Upper lobe of right lung (tissue), 1 donor: ENCODE results near the gene PSMD9. TPM values are rescaled to one million over a fixed set of nuclear protein-coding genes. Genes with fewer than 3 reads are reported as not detected.

ENCODE experiments used
- ATAC-seq: fragments of 200-7000 bp; cut with Tn5 transposase; one replicate; pipeline ENCODE4 v1.9.1; 2020; ENCODE audit warnings: mild to moderate bottlenecking, moderate library complexity
- DNase-seq: peaks from one replicate; pipeline ENCODE4 v3.0.0-alpha.2; 2020
- H3K27ac ChIP-seq: fragments of 200-600 bp; one replicate; pipeline ENCODE4 v1.8.0; 2022
- H3K27me3 ChIP-seq: fragments of 200-600 bp; one replicate; pipeline ENCODE4 v1.8.0; 2022; ENCODE audit warnings: mild to moderate bottlenecking
- H3K36me3 ChIP-seq: fragments of 200-600 bp; one replicate; pipeline ENCODE4 v1.8.0; 2022
- H3K4me1 ChIP-seq: fragments of 200-600 bp; one replicate; pipeline ENCODE4 v1.8.0; 2022
- H3K4me3 ChIP-seq: fragments of 200-600 bp; one replicate; pipeline ENCODE4 v1.8.0; 2022; ENCODE audit warnings: mild to moderate bottlenecking
- H3K9me3 ChIP-seq: fragments of 200-600 bp; one replicate; pipeline ENCODE4 v1.8.0; 2022
- intact Hi-C: fragments of 100-400 bp; cut with DNase I; formaldehyde crosslinking; loops from one replicate; pipeline ENCODE4 v1.11.0; 2022
- total RNA-seq: library from RNA; stranded (reverse); fragmentation: NEBNext Ultra II Directional; extraction: Animal tissue kit (Norgen Biotek cat#: 25700); gene quantifications from one replicate; pipeline ENCODE4 v1.2.1, GENCODE V29; 2021
- TF ChIP-seq, protein P1 (sequence below): fragments of 200-600 bp; IDR thresholded peaks from one replicate; pipeline ENCODE4 v1.8.0; 2022; ENCODE audit warnings: antibody characterized with exemption
- donor health status: DM: no; HTN: yes; CAD: no; lungs with severe emphysema.

Gene PSMD9
- total RNA-seq, 1 donor from 2014 or later, result 43.4 TPM

DNA sequence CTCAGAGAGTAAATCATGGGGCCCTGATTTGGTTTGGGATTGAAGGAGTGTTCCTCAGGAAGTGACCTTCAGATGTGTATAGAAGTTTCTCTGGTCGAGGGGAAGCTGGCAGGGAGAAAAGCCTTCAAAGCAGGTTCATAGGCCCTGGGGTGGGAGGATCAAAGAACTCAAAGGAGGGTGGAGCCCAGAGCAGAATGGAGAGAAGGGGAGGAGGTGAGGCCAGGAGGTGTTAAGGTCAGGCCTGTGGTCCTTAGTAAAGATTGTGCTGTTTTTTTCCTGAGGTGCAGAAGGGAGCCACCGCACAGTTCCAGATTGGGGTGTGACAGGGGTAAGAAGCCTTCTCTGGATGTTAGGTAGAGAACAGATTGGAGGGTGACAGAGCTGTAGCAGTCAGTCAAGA, 20.1 kb downstream of the PSMD9 start:
- H3K4me1 ChIP-seq, result no peaks in the 10 kb centered on the region
- DNase-seq (no peak), ATAC-seq (no peak)
- no peaks in the 10 kb centered on the region for H3K9me3 ChIP-seq
- H3K4me3 ChIP-seq, result no peak overlapping the region
- intact Hi-C loops, result no loop called here
- H3K27me3 ChIP-seq, result no peaks in the 10 kb centered on the region
- TF ChIP-seq, protein P1, sequence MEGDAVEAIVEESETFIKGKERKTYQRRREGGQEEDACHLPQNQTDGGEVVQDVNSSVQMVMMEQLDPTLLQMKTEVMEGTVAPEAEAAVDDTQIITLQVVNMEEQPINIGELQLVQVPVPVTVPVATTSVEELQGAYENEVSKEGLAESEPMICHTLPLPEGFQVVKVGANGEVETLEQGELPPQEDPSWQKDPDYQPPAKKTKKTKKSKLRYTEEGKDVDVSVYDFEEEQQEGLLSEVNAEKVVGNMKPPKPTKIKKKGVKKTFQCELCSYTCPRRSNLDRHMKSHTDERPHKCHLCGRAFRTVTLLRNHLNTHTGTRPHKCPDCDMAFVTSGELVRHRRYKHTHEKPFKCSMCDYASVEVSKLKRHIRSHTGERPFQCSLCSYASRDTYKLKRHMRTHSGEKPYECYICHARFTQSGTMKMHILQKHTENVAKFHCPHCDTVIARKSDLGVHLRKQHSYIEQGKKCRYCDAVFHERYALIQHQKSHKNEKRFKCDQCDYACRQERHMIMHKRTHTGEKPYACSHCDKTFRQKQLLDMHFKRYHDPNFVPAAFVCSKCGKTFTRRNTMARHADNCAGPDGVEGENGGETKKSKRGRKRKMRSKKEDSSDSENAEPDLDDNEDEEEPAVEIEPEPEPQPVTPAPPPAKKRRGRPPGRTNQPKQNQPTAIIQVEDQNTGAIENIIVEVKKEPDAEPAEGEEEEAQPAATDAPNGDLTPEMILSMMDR, result no peak
- no peak overlapping the region for H3K27ac ChIP-seq
- H3K36me3 ChIP-seq, result peaks cover 89% of the 10 kb centered on the region

- Histone ChIP-seq H3K27me3 (no peaks in the 10 kb centered on the region), H3K27ac (no peak overlapping the region), H3K36me3 (peaks cover 88% of the 10 kb centered on the region), H3K4me1 (no peaks in the 10 kb centered on the region), H3K9me3 (no peaks in the 10 kb centered on the region), H3K4me3 (no peak overlapping the region)
- TF ChIP-seq, protein P1, result no peak
- ATAC-seq (no peak), DNase-seq (no peak)
- intact Hi-C loops, result no loop called here
Measured at GRCh38 chr12:121911824-121912585, 23.4 kb downstream of the PSMD9 start.

GRCh38 chr12:121915841-121916321, 27.3 kb downstream of the PSMD9 start:
- Histone ChIP-seq H3K27ac (no peak overlapping the region), H3K4me1 (peaks cover 6% of the 10 kb centered on the region)
- ATAC-seq, result no peak

DNA sequence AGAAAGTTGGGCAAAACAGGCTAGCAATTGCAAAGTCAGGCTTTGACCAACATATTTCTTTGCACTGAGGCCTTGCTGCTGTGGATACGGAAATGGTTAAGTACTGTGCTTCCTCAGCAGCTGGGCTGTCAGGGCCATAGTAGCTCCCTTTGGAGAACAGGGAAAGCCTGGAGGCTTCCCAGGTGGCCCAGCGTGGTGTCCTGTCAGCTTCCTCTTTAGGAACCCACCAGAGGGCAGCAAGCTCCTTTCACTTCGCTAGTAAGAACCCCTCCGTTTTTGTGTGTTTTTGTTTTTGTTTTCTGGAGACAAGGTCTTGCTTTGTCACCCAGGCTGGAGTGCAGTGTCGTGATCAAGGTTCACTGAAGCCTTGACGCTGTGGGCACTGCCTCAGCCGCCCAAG, 28.1 kb downstream of the PSMD9 start:
- H3K27me3 ChIP-seq, result no peaks in the 10 kb centered on the region
- no peak for DNase-seq
- intact Hi-C loops, result no loop called here
- no peak overlapping the region for H3K27ac ChIP-seq
- no peak overlapping the region for H3K4me3 ChIP-seq
- H3K36me3 ChIP-seq, result peaks cover 50% of the 10 kb centered on the region
- TF ChIP-seq, protein P1, result peak; percentile 27
- H3K9me3 ChIP-seq, result no peaks in the 10 kb centered on the region
- peaks cover 6% of the 10 kb centered on the region for H3K4me1 ChIP-seq
- no peak for ATAC-seq

More at GRCh38 chr12:121915841-121916321, 27.3 kb downstream of the PSMD9 start:
- intact Hi-C loops, result no loop called here
- H3K36me3 ChIP-seq, result peaks cover 58% of the 10 kb centered on the region
- no peak overlapping the region for H3K4me3 ChIP-seq
- TF ChIP-seq, protein P1, result no peak
- no peaks in the 10 kb centered on the region for H3K27me3 ChIP-seq
- H3K9me3 ChIP-seq, result no peaks in the 10 kb centered on the region
- no peak for DNase-seq

DNA sequence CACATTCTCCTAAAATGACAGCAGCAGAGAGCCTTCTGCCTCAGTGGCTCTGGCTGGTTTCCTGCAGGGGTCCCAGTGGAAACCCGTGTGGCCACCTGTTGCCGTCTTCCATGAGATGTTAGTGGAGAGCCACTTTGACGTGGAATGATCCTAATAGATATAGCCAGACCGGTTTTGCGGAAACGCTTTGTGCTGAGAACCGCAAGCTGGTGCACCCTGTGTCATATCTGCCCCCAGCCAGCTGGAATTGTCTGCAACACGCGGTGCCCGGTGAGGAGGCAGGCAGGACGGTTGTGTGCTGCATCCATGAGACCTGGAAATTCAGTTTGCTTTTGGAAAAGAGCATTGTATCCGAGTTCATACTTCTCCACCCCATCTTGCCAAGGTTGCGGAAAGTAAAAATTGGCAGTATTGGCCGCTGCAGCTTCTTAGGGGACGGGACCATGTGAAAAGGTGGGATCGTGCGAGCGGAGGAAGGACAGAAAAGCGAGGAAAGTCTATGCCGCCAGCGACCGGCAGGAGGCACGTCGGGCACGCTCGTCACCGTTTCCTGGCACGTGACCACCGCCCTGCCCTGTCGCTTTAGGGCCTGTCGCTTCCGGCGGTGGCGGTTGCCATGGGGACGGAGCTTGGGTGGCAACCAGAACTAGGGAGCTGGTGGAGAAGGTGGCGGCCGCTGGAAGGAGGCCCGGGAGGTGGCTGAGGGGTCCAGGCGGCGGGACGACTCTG, 29.5 kb downstream of the PSMD9 start, which contains the start of gene CFAP251:
CFAP251 (plus strand) TSS at position 643 of the 729 bp plus-strand sequence. CDS start 2,714 bp downstream, outside the sequence.
- peak; percentile 99 for ATAC-seq
- Histone ChIP-seq H3K36me3 (peaks cover 42% of the 10 kb centered on the region), H3K4me1 (peaks cover 6% of the 10 kb centered on the region), H3K4me3 (peak within 1 kb of the TSS; percentile 56), H3K27me3 (no peaks in the 10 kb centered on the region), H3K9me3 (no peaks in the 10 kb centered on the region), H3K27ac (peak within 1 kb of the TSS; percentile 53)
- intact Hi-C loops, result no loop called here
- DNase-seq, result peak; percentile 99
- TF ChIP-seq, protein P1, result peak; percentile 64
